Measurements from ENCODE around the gene ZC3H7A.

- TF ChIP-seq, protein P1, sequence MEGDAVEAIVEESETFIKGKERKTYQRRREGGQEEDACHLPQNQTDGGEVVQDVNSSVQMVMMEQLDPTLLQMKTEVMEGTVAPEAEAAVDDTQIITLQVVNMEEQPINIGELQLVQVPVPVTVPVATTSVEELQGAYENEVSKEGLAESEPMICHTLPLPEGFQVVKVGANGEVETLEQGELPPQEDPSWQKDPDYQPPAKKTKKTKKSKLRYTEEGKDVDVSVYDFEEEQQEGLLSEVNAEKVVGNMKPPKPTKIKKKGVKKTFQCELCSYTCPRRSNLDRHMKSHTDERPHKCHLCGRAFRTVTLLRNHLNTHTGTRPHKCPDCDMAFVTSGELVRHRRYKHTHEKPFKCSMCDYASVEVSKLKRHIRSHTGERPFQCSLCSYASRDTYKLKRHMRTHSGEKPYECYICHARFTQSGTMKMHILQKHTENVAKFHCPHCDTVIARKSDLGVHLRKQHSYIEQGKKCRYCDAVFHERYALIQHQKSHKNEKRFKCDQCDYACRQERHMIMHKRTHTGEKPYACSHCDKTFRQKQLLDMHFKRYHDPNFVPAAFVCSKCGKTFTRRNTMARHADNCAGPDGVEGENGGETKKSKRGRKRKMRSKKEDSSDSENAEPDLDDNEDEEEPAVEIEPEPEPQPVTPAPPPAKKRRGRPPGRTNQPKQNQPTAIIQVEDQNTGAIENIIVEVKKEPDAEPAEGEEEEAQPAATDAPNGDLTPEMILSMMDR (IDR thresholded peaks at IDR 0.05; ENCODE audit: control extremely low read depth in 1 of 3, insufficient read depth in 1 of 3, low read depth in 1 of 3, low read length in 3 of 3) = no peak
- TF ChIP-seq CBX5 (IDR thresholded peaks at IDR 0.05; ENCODE audit: low read depth, low read length) (no peak), HDAC6 (IDR thresholded peaks at IDR 0.05; ENCODE audit: low read depth, low read length) (no peak), ZNF274 (IDR thresholded peaks at IDR 0.05; ENCODE audit: borderline replicate concordance, extremely low read depth, low read length) (no peak), EP300 (IDR thresholded peaks at IDR 0.05; ENCODE audit: borderline replicate concordance in 1 of 2, low read depth in 2 of 2, low read length in 2 of 2) (no peak), POLR2AphosphoS5 (IDR thresholded peaks at IDR 0.05; ENCODE audit: low read depth, low read length) (no peak), POLR2A (IDR thresholded peaks at IDR 0.05; ENCODE audit: control extremely low read depth in 1 of 2, low read depth in 2 of 2, low read length in 2 of 2) (no peak), SP4 (IDR thresholded peaks at IDR 0.05; ENCODE audit: low read length) (no peak), RXRA (IDR thresholded peaks at IDR 0.05; ENCODE audit: insufficient read depth, low read depth, low read length) (no peak), GTF2F1 (IDR thresholded peaks at IDR 0.05; ENCODE audit: borderline replicate concordance, low read depth, low read length) (no peak), SIN3A (conservative IDR thresholded peaks at IDR 0.05 in 1 of 2, IDR thresholded peaks at IDR 0.05 in 1 of 2; ENCODE audit: low read depth in 1 of 2, low read length in 2 of 2) (no peak), RAD21 (IDR thresholded peaks at IDR 0.05 in 1 of 2, conservative IDR thresholded peaks at IDR 0.05 in 1 of 2; ENCODE audit: low read depth in 2 of 2, low read length in 2 of 2) (no peak), TBP (IDR thresholded peaks at IDR 0.05; ENCODE audit: low read depth, low read length) (no peak), CHD2 (IDR thresholded peaks at IDR 0.05; ENCODE audit: low read length) (no peak)
These were observed 53.0 kb downstream of the ZC3H7A start for GRCh38 chr16:11744075-11744470.
